ENCODE data around the gene NPW. TPM values are rescaled to one million over a fixed set of nuclear protein-coding genes. Genes with fewer than 3 reads are reported as not detected.

NPW gene
- polyA plus RNA-seq, 1 experiment: 0.26 TPM

GRCh38 chr16:2063861-2064260 is 44.3 kb downstream of the NPW start:
- no peak for DNase-seq (ENCODE audit: low read depth)
- Histone ChIP-seq H3K36me3 (ENCODE audit: control insufficient read depth, insufficient read depth, low read length) (peaks cover 38% of the 10 kb centered on the region), H3K27me3 (ENCODE audit: control insufficient read depth, insufficient read depth, low read length) (no peaks in the 10 kb centered on the region), H3K4me3 (ENCODE audit: low read depth, low read length) (no peak overlapping the region)
- POLR2A ChIA-PET: no interaction called here
- TF ChIP-seq CTCF (IDR thresholded peaks at IDR 0.05; ENCODE audit: insufficient read depth, low read depth, low read length): no peak
- CTCF ChIA-PET: interaction anchor here (0.9 kb wide), 1 partner anchor 41 kb away, joined by 3 read pairs; no protein-coding TSS in a partner anchor

GRCh38 chr16:2064368-2064945 is 44.9 kb downstream of the NPW start:
- DNase-seq (ENCODE audit: low read depth): no peak
- POLR2A ChIA-PET: no interaction called here
- Histone ChIP-seq H3K4me3 (ENCODE audit: low read depth, low read length) (no peak overlapping the region), H3K27me3 (ENCODE audit: control insufficient read depth, insufficient read depth, low read length) (no peaks in the 10 kb centered on the region), H3K36me3 (ENCODE audit: control insufficient read depth, insufficient read depth, low read length) (peaks cover 38% of the 10 kb centered on the region)
- no peak for TF ChIP-seq CTCF (IDR thresholded peaks at IDR 0.05; ENCODE audit: insufficient read depth, low read depth, low read length)
- CTCF ChIA-PET: no interaction called here

- DNase-seq (ENCODE audit: low read depth): no peak
- Histone ChIP-seq H3K36me3 (ENCODE audit: control insufficient read depth, insufficient read depth, low read length) (peaks cover 39% of the 10 kb centered on the region), H3K4me3 (ENCODE audit: low read depth, low read length) (no peak overlapping the region), H3K27me3 (ENCODE audit: control insufficient read depth, insufficient read depth, low read length) (no peaks in the 10 kb centered on the region)
- no peak for TF ChIP-seq CTCF (IDR thresholded peaks at IDR 0.05; ENCODE audit: insufficient read depth, low read depth, low read length)
- CTCF ChIA-PET: interaction anchor here (0.7 to 1.1 kb wide), 2 partner anchors 9 to 16 kb away, joined by 3 read pairs; no protein-coding TSS in a partner anchor
- POLR2A ChIA-PET: interaction anchor here (0.6 kb wide), 1 partner anchor 44 kb away, joined by 3 read pairs; no protein-coding TSS in a partner anchor
Measured at GRCh38 chr16:2066139-2066538, 46.6 kb downstream of the NPW start.

Small RNA genes within 50 kb of the gene (small RNA-seq; reads per million reads assigned to genes)
- gene AC005363.2 (ENCODE audit: insufficient read length, low read depth, low replicate concordance) (not detected), gene RN7SL219P (ENCODE audit: insufficient read length, low read depth, low replicate concordance) (not detected)

Other genes with a start within 250 kb of the NPW start
- 20.3 and 34.3 TPM in 2 replicates for gene NME3, start 248.2 kb upstream of the NPW start, polyA plus RNA-seq (2011; rRNA removed)
- 2.9 and 4.0 TPM in 2 replicates for gene EME2, start 247.0 kb upstream of the NPW start, polyA plus RNA-seq (2011; rRNA removed)
- gene MRPS34, start 246.7 kb upstream of the NPW start, polyA plus RNA-seq (2011; rRNA removed): 64.2 and 69.6 TPM in 2 replicates
- 15.0 and 36.5 TPM in 2 replicates for gene SPSB3, start 237.2 kb upstream of the NPW start, polyA plus RNA-seq (2011; rRNA removed)
- gene NUBP2, start 236.8 kb upstream of the NPW start, polyA plus RNA-seq (2011; rRNA removed): 27.9 and 38.0 TPM in 2 replicates
- not detected in 2 replicates for gene IGFALS, start 226.1 kb upstream of the NPW start, polyA plus RNA-seq (2011; rRNA removed)
- gene HAGH, start 193.0 kb upstream of the NPW start, polyA plus RNA-seq (2011; rRNA removed): 32.2 and 51.6 TPM in 2 replicates
- 52.5 and 53.1 TPM in 2 replicates for gene FAHD1, start 192.6 kb upstream of the NPW start, polyA plus RNA-seq (2011; rRNA removed)
- gene MEIOB, start 147.6 kb upstream of the NPW start, polyA plus RNA-seq (2011; rRNA removed): 0.25 and 0.28 TPM in 2 replicates
- gene HS3ST6, start 101.4 kb upstream of the NPW start, polyA plus RNA-seq (2011; rRNA removed): not detected in 2 replicates
- gene MSRB1, start 76.6 kb upstream of the NPW start, polyA plus RNA-seq (2011; rRNA removed): 44.4 and 61.9 TPM in 2 replicates
- not detected in 2 replicates for gene RPL3L, start 65.1 kb upstream of the NPW start, polyA plus RNA-seq (2011; rRNA removed)
- 155 and 183 TPM in 2 replicates for gene NDUFB10, start 60.2 kb upstream of the NPW start, polyA plus RNA-seq (2011; rRNA removed)
- 3,098 and 4,041 TPM in 2 replicates for gene RPS2, start 55.0 kb upstream of the NPW start, polyA plus RNA-seq (2011; rRNA removed)
- gene RNF151, start 52.9 kb upstream of the NPW start, polyA plus RNA-seq (2011; rRNA removed): not detected in 2 replicates
- gene TBL3, start 47.7 kb upstream of the NPW start, polyA plus RNA-seq (2011; rRNA removed): 16.5 and 33.1 TPM in 2 replicates
- 0.17 TPM in 1 of 2 replicates, not detected in the other for gene NOXO1, start 38.3 kb upstream of the NPW start, polyA plus RNA-seq (2011; rRNA removed)
- gene GFER, start 35.6 kb upstream of the NPW start, polyA plus RNA-seq (2011; rRNA removed): 14.6 and 19.8 TPM in 2 replicates
- 2.5 and 3.3 TPM in 2 replicates for gene SYNGR3, start 29.8 kb upstream of the NPW start, polyA plus RNA-seq (2011; rRNA removed)
- gene ZNF598, start 10.0 kb upstream of the NPW start, polyA plus RNA-seq (2011; rRNA removed): 14.4 and 23.0 TPM in 2 replicates
- 62.1 and 107 TPM in 2 replicates for gene NHERF2, start 7.1 kb downstream of the NPW start, polyA plus RNA-seq (2011; rRNA removed)
- gene NTHL1, start 28.0 kb downstream of the NPW start, polyA plus RNA-seq (2011; rRNA removed): 14.6 and 21.0 TPM in 2 replicates
- gene TSC2, start 28.2 kb downstream of the NPW start, polyA plus RNA-seq (2011; rRNA removed): 30.5 and 66.3 TPM in 2 replicates
- gene PKD1, start 116.1 kb downstream of the NPW start, polyA plus RNA-seq (2011; rRNA removed): 40.1 and 76.1 TPM in 2 replicates
- 0.36 and 0.67 TPM in 2 replicates for gene RAB26, start 128.8 kb downstream of the NPW start, polyA plus RNA-seq (2011; rRNA removed)
- gene TRAF7, start 136.0 kb downstream of the NPW start, polyA plus RNA-seq (2011; rRNA removed): 37.0 and 68.1 TPM in 2 replicates
- 0.01 and 0.02 TPM in 2 replicates for gene CASKIN1, start 176.8 kb downstream of the NPW start, polyA plus RNA-seq (2011; rRNA removed)
- gene MLST8, start 185.7 kb downstream of the NPW start, polyA plus RNA-seq (2011; rRNA removed): 40.0 and 62.7 TPM in 2 replicates
- 1.5 and 1.7 TPM in 2 replicates for gene BRICD5, start 191.1 kb downstream of the NPW start, polyA plus RNA-seq (2011; rRNA removed)
- 6.1 and 7.7 TPM in 2 replicates for gene PGP, start 195.1 kb downstream of the NPW start, polyA plus RNA-seq (2011; rRNA removed)
- 11.3 and 17.6 TPM in 2 replicates for gene E4F1, start 203.8 kb downstream of the NPW start, polyA plus RNA-seq (2011; rRNA removed)
- gene DNASE1L2, start 216.7 kb downstream of the NPW start, polyA plus RNA-seq (2011; rRNA removed): 0.33 and 0.38 TPM in 2 replicates
- gene ECI1, start 231.8 kb downstream of the NPW start, polyA plus RNA-seq (2011; rRNA removed): 36.9 and 63.9 TPM in 2 replicates
- gene RNPS1, start 248.3 kb downstream of the NPW start, polyA plus RNA-seq (2011; rRNA removed): 101 and 129 TPM in 2 replicates

Data from BJ (cell line).